Adrenal gland (tissue), 12 donors: ENCODE results near the gene WDR45B. TPM values are rescaled to one million over a fixed set of nuclear protein-coding genes. Genes with fewer than 3 reads are reported as not detected.
"Not testable (repeated sequence)": the region's sequence is repeated elsewhere in the genome, so short reads cannot be mapped to it uniquely, and the experiment has no call there.

Source experiments
- DNase-seq, 7 donors: peaks; one replicate each; pipeline ENCODE4 v3.0.0-alpha.2; 2019 to 2020
- H3K27ac ChIP-seq, 5 donors: fragments of 200-600 bp; sonication (generic) in 4 of 5; 1 replicate in 3 of 5; 2 replicates in 2 of 5; pipeline versions ENCODE4 v1.5.1 to v1.8.0; 2016 to 2020; ENCODE audit warnings: mild to moderate bottlenecking in 1 of 5
- H3K27me3 ChIP-seq: fragments of 200-600 bp; 2 replicates; pipeline ENCODE4 v1.8.0; 2021
- H3K36me3 ChIP-seq, 2 donors: fragments of 200-600 bp; replicated peaks in 1 of 2; 1 replicate in 1 of 2; 2 replicates in 1 of 2; pipeline versions ENCODE4 v1.5.1 to v1.8.0; 2018 to 2022
- H3K4me1 ChIP-seq, 2 donors: fragments of 200-600 bp; replicated peaks in 1 of 2; 1 replicate in 1 of 2; 2 replicates in 1 of 2; pipeline versions ENCODE4 v1.5.1 to v1.8.0; 2018 to 2021
- H3K4me3 ChIP-seq, 4 donors: fragments of 200-600 bp; sonication (generic) in 3 of 4; one replicate each; pipeline ENCODE4 v1.5.1; 2016 to 2018
- H3K9me3 ChIP-seq, 3 donors: fragments of 200-600 bp; sonication (generic) in 1 of 3; replicated peaks in 1 of 3; 1 replicate in 2 of 3; 2 replicates in 1 of 3; pipeline versions ENCODE4 v1.5.1 to v1.8.0; 2016 to 2021
- CTCF ChIP-seq, 6 experiments: fragments of 450-650 bp in 4 of 6; fragments of 200-600 bp in 2 of 6; sonication (generic) in 1 of 6; IDR thresholded peaks; 1 replicate in 5 of 6; 2 replicates in 1 of 6; pipeline versions ENCODE4 v1.5.1 to v1.8.0; 2016 to 2021; ENCODE audit warnings: antibody characterized with exemption in 6 of 6, mild to moderate bottlenecking in 2 of 6, moderate library complexity in 1 of 6
- POLR2A ChIP-seq, 2 donors: fragments of 450-650 bp; IDR thresholded peaks; one replicate each; pipeline ENCODE4 v1.6.1; 2017; ENCODE audit warnings: antibody characterized with exemption in 2 of 2, mild to moderate bottlenecking in 2 of 2, moderate library complexity in 1 of 2
- WGBS, 4 donors: extraction: QIAGEN DNeasy Blood & Tissue Kit in 2 of 4; methylation state at CpG; one replicate each; pipeline versions ENCODE4 v1.1.5 to v1.1.7; 2013 to 2017; 5-methylcytosine and 5-hydroxymethylcytosine counted together
- intact Hi-C, 2 donors: fragments of 100-400 bp; cut with DNase I; formaldehyde crosslinking; loops; one replicate each; pipeline versions ENCODE4 v1.14.1 to v1.15.0; 2022 to 2023
- polyA plus RNA-seq, 3 donors: library from polyadenylated mRNA; stranded (reverse); fragments of 200-250 nt in 2 of 3; fragments of 350-450 nt in 1 of 3; fragmentation: Illumina TruSeq in 1 of 3; extraction: RNeasy Lipid Tissue Mini Kit (QIAGEN cat#74804) in 1 of 3; gene quantifications; one replicate each; pipeline ENCODE4 v1.2.3, GENCODE V29; 2013 to 2014
- total RNA-seq, 9 donors: library from RNA; depleted of rRNA in 4 of 9; stranded (reverse); fragments of >200 nt in 4 of 9; fragments of 120-200 nt in 1 of 9; fragmentation: NEBNext Ultra II Directional in 1 of 9; extraction: Animal tissue kit (Norgen Biotek cat#: 25700) in 1 of 9; gene quantifications; one replicate each; pipeline versions ENCODE4 v1.1.0 to v1.2.4, GENCODE V29; 2013 to 2023
- donor health status: healthy with polysubstance abuse.
- donor health status: Bipolar disorder and iron deficiency.
- donor health status: DM: yes; HTN: yes; CAD: no.
- donor health status: DM: no; HTN: no; CAD: no.
- donor health status: DM: no; HTN: no; CAD: no.
- donor health status: DM: yes; HTN: yes; CAD: no.

The WDR45B gene
- total and polyA plus RNA-seq, 12 donors = 48.6 to 104 (median 73.3) TPM

- Histone ChIP-seq H3K4me1 (peaks cover 5 to 19% of the 10 kb centered on the region in 2 donors), H3K27me3 (no peaks in the 10 kb centered on the region), H3K9me3 (no peaks in the 10 kb centered on the region), H3K27ac (no peak overlapping the region), H3K36me3 (no peaks in the 10 kb centered on the region), H3K4me3 (no peak overlapping the region)
- TF ChIP-seq CTCF (IDR thresholded peaks at IDR 0.05) (no peak), POLR2A (IDR thresholded peaks at IDR 0.05) (no peak)
- 86 to 93% (median 89%) methylated on average over 10 to 16 of the region's 16 CpGs for WGBS, 4 donors
- intact Hi-C loops = no loop called here
- no peak for DNase-seq
Measured at GRCh38 chr17:82656266-82656665, 8.0 kb upstream of the WDR45B start.

GRCh38 chr17:82655523-82655922, 7.3 kb upstream of the WDR45B start:
- Histone ChIP-seq H3K27me3 (no peaks in the 10 kb centered on the region), H3K27ac (peak overlapping the region; percentile 1 to 86 (median 67)), H3K9me3 (no peaks in the 10 kb centered on the region), H3K4me3 (no peak overlapping the region), H3K4me1 (peaks cover 5 to 19% of the 10 kb centered on the region in 2 donors), H3K36me3 (no peaks in the 10 kb centered on the region)
- DNase-seq = no peak
- intact Hi-C loops = no loop called here
- TF ChIP-seq CTCF (IDR thresholded peaks at IDR 0.05) = no peak
- TF ChIP-seq POLR2A (IDR thresholded peaks at IDR 0.05) = no peak
- WGBS, 4 donors = 51 to 54% (median 53%) methylated on average over 13 of the region's 13 CpGs

- intact Hi-C loops = no loop called here
- Histone ChIP-seq H3K27ac (peak overlapping the region; percentile 9 to 86 (median 67)), H3K4me3 (no peak overlapping the region), H3K4me1 (peaks cover 5 to 19% of the 10 kb centered on the region in 2 donors), H3K27me3 (no peaks in the 10 kb centered on the region), H3K9me3 (no peaks in the 10 kb centered on the region), H3K36me3 (no peaks in the 10 kb centered on the region)
- TF ChIP-seq POLR2A (IDR thresholded peaks at IDR 0.05) (peak in 1 of 2 donors; percentile 16), CTCF (IDR thresholded peaks at IDR 0.05) (no peak)
- peak; percentile 52 to 75 (median 68) for DNase-seq
- 28 to 41% (median 33%) methylated on average over 15 of the region's 15 CpGs for WGBS, 4 donors
Measured at GRCh38 chr17:82655038-82655479, 6.8 kb upstream of the WDR45B start.

- not testable (repeated sequence) for DNase-seq
- peaks cover 5 to 19% of the 10 kb centered on the region in 2 donors for H3K4me1 ChIP-seq
Measured at GRCh38 chr17:82654611-82655010, 6.4 kb upstream of the WDR45B start.

More at GRCh38 chr17:82654611-82655010, 6.4 kb upstream of the WDR45B start:
- H3K36me3 ChIP-seq, H3K4me3 ChIP-seq, intact Hi-C loops, H3K27me3 ChIP-seq, H3K9me3 ChIP-seq: not testable (repeated sequence)
- peak overlapping the region; percentile 9 to 86 (median 67) for H3K27ac ChIP-seq
- WGBS, 4 donors = 88 to 100% (median 92%) methylated on average over 4 to 6 of the region's 6 CpGs
